Upper lobe of left lung (tissue), 6 donors: ENCODE results near the gene SLAMF9. TPM values are rescaled to one million over a fixed set of nuclear protein-coding genes. Genes with fewer than 3 reads are reported as not detected.
"Not testable (repeated sequence)": the region's sequence is repeated elsewhere in the genome, so short reads cannot be mapped to it uniquely, and the experiment has no call there.

Experiments
- ATAC-seq, 2 donors: fragments of 200-7000 bp; cut with Tn5 transposase; one replicate each; pipeline ENCODE4 v1.9.1; 2022; ENCODE audit warnings: mild to moderate bottlenecking in 2 of 2, moderate library complexity in 2 of 2; ENCODE audit not compliant: low FRiP score in 2 of 2
- DNase-seq, 2 donors: peaks; one replicate each; pipeline ENCODE4 v3.0.0-alpha.2; 2019 to 2020
- H3K27ac ChIP-seq, 4 donors: fragments of 200-600 bp; sonication (generic); one replicate each; pipeline ENCODE4 v1.5.1; 2016 to 2019
- H3K27me3 ChIP-seq, 4 donors: fragments of 200-600 bp; sonication (generic); one replicate each; pipeline ENCODE4 v1.5.1; 2017 to 2019
- H3K36me3 ChIP-seq, 4 donors: fragments of 200-600 bp; sonication (generic); one replicate each; pipeline ENCODE4 v1.5.1; 2016 to 2019
- H3K4me1 ChIP-seq, 4 donors: fragments of 200-600 bp; sonication (generic); one replicate each; pipeline ENCODE4 v1.5.1; 2018 to 2019
- H3K4me3 ChIP-seq, 4 donors: fragments of 200-600 bp; sonication (generic); one replicate each; pipeline ENCODE4 v1.5.1; 2017 to 2019; ENCODE audit warnings: mild to moderate bottlenecking in 2 of 4, moderate library complexity in 1 of 4
- H3K9me3 ChIP-seq, 4 donors: fragments of 200-600 bp; sonication (generic); one replicate each; pipeline ENCODE4 v1.5.1; 2018 to 2019
- EP300 ChIP-seq, 4 donors: sonication (generic); formaldehyde crosslinking; IDR thresholded peaks; one replicate each; pipeline ENCODE4 v1.5.1; 2017; ENCODE audit warnings: antibody characterized with exemption in 4 of 4, control low read depth in 2 of 4
- POLR2A ChIP-seq, 4 donors: fragments of 450-650 bp; IDR thresholded peaks; one replicate each; pipeline ENCODE4 v1.5.1; 2016 to 2017; ENCODE audit warnings: antibody characterized with exemption in 4 of 4, mild to moderate bottlenecking in 2 of 4
- POLR2AphosphoS5 ChIP-seq, 2 donors: sonication (generic); formaldehyde crosslinking; IDR thresholded peaks; one replicate each; pipeline ENCODE4 v1.5.1; 2017; ENCODE audit warnings: antibody characterized with exemption in 2 of 2
- WGBS, 2 donors: methylation state at CpG; one replicate each; pipeline ENCODE4 v1.1.5; 2017 to 2018; 5-methylcytosine and 5-hydroxymethylcytosine counted together
- total RNA-seq, 6 donors: library from RNA; depleted of rRNA in 4 of 6; stranded (reverse); fragments of >200 nt in 4 of 6; gene quantifications; one replicate each; pipeline versions ENCODE4 v1.1.0 to v1.2.1, GENCODE V29; 2016 to 2021
- TF ChIP-seq, protein P1 (sequence below), 6 experiments: fragments of 450-650 bp in 4 of 6; fragments of 200-600 bp in 2 of 6; sonication (generic) in 2 of 6; IDR thresholded peaks; one replicate each; pipeline ENCODE4 v1.5.1; 2016 to 2019; ENCODE audit warnings: antibody characterized with exemption in 6 of 6
- donor health status: DM: no; HTN: no; CAD: no; lungs with moderate emphysema.
- donor health status: DM: no; HTN: yes; CAD: no; lungs with severe emphysema.

Gene SLAMF9
- total RNA-seq, 6 donors from 2014 or later: 0.34 TPM; not detected in 5

- Histone ChIP-seq H3K9me3 (no peaks in the 10 kb centered on the region), H3K27me3 (no peaks in the 10 kb centered on the region), H3K27ac (peak overlapping the region; percentile 67 to 88 (median 82)), H3K4me3 (no peak overlapping the region), H3K36me3 (peaks cover 0 to 13% (median 5%) of the 10 kb centered on the region in 4 donors), H3K4me1 (peaks cover 37 to 69% (median 68%) of the 10 kb centered on the region in 4 donors)
- 60 to 68% methylated on average over 6 of the region's 6 CpGs for WGBS, 2 donors
- ATAC-seq: no peak
- TF ChIP-seq EP300 (IDR thresholded peaks at IDR 0.05) (no peak), POLR2A (IDR thresholded peaks at IDR 0.05) (no peak), POLR2AphosphoS5 (IDR thresholded peaks at IDR 0.05) (no peak)
- TF ChIP-seq, protein P1, sequence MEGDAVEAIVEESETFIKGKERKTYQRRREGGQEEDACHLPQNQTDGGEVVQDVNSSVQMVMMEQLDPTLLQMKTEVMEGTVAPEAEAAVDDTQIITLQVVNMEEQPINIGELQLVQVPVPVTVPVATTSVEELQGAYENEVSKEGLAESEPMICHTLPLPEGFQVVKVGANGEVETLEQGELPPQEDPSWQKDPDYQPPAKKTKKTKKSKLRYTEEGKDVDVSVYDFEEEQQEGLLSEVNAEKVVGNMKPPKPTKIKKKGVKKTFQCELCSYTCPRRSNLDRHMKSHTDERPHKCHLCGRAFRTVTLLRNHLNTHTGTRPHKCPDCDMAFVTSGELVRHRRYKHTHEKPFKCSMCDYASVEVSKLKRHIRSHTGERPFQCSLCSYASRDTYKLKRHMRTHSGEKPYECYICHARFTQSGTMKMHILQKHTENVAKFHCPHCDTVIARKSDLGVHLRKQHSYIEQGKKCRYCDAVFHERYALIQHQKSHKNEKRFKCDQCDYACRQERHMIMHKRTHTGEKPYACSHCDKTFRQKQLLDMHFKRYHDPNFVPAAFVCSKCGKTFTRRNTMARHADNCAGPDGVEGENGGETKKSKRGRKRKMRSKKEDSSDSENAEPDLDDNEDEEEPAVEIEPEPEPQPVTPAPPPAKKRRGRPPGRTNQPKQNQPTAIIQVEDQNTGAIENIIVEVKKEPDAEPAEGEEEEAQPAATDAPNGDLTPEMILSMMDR (IDR thresholded peaks at IDR 0.05): no peak
- peak in 1 of 2 donors; percentile 30 for DNase-seq
These were observed 42.5 kb downstream of the SLAMF9 start for GRCh38 chr1:159911326-159912070.

DNA sequence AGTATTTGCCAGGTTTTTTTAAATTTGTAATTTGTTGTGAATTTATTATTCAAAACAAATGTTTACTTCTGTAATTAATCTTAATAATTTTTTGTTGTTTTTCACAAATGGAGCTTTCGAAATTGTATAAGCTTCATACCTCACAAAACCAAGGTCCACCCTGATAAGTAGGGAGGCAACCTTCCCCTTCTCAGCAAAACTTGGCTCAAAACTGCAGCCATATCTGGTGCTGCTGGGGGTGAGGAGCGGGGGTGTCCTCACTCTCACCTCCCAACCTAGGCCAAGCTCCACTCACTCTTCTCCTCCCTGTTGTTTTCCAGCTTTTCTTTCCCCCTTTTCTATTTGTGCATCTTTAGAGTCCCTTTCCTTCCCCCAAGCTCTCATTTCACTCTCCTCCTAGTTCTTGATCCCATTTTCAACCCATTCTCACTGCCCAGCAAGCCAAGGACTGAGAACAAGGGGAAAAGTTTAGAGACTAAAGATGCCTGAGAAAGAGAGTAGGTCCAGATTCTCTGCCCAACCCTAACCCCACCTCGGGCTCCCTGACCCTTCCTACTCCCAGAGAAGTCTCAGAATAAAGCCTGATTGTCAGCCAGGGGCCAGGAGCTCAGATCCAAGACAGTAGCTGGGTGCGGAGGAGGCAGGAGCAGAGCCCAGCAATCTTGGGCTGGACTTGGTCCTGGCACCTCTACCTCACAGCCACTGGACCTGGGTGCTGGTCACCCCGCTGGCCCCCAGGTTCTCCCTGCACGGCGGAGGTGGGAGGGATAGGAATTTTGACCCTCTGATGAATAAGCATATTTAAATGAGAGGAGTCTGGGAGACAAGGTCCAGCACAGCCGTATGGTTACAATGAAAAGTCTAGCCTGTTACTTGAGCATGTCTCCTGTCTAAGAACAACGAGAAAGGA, 45.8 kb downstream of the SLAMF9 start:
- Histone ChIP-seq H3K4me3 (no peak overlapping the region), H3K27ac (peak overlapping the region in 2 of 4 donors; percentile 14 to 30), H3K9me3 (no peaks in the 10 kb centered on the region), H3K36me3 (no peaks in the 10 kb centered on the region), H3K4me1 (peaks cover 30 to 41% (median 38%) of the 10 kb centered on the region in 4 donors), H3K27me3 (no peaks in the 10 kb centered on the region)
- no peak for TF ChIP-seq POLR2AphosphoS5 (IDR thresholded peaks at IDR 0.05)
- TF ChIP-seq EP300 (IDR thresholded peaks at IDR 0.05): no peak
- TF ChIP-seq, protein P1 (IDR thresholded peaks at IDR 0.05): no peak
- no peak for TF ChIP-seq POLR2A (IDR thresholded peaks at IDR 0.05)
- DNase-seq: no peak
- WGBS, 2 donors: 84 to 89% methylated on average over 8 to 9 of the region's 9 CpGs
- ATAC-seq: no peak

DNA sequence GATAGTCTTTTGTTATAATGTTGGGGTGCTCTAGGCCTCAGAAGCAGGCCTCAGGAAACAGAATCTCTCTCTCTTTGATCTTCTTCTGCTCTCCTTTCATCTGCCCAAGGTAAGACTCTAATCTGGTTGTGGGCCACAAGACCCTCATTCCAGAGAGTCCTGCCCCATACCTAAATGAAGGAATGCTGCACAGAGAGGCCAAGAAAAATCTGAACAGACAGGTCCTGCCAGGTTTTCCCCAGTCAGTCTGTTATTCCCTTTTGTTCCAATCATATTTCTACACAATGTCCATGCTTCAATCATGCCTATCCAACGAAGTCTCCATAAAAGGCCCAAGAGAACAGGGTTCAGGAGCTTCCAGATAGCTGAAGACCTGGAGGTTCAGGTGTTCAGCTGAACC, 47.1 kb downstream of the SLAMF9 start:
- Histone ChIP-seq H3K27me3 (no peaks in the 10 kb centered on the region), H3K27ac (no peak overlapping the region), H3K9me3 (no peaks in the 10 kb centered on the region), H3K4me3 (no peak overlapping the region), H3K36me3 (no peaks in the 10 kb centered on the region), H3K4me1 (peaks cover 24 to 28% (median 26%) of the 10 kb centered on the region in 4 donors)
- DNase-seq (no peak), ATAC-seq (no peak)
- TF ChIP-seq, protein P1 (IDR thresholded peaks at IDR 0.05): no peak
- TF ChIP-seq POLR2A (IDR thresholded peaks at IDR 0.05) (no peak), EP300 (IDR thresholded peaks at IDR 0.05) (no peak), POLR2AphosphoS5 (IDR thresholded peaks at IDR 0.05) (no peak)
- 42 to 74% methylated on average over 1 of the region's 1 CpG for WGBS, 2 donors

- not testable (repeated sequence) for DNase-seq, H3K36me3 ChIP-seq, ATAC-seq, H3K4me3 ChIP-seq, H3K9me3 ChIP-seq, H3K27ac ChIP-seq, H3K27me3 ChIP-seq
- 69 to 84% methylated on average over 3 of the region's 3 CpGs for WGBS, 2 donors
- peaks cover 10 to 19% (median 18%) of the 10 kb centered on the region in 4 donors for H3K4me1 ChIP-seq
These were observed 50.0 kb downstream of the SLAMF9 start for GRCh38 chr1:159904036-159904435.

GRCh38 chr1:159902541-159902940, 51.5 kb downstream of the SLAMF9 start:
- no peaks in the 10 kb centered on the region for H3K36me3 ChIP-seq
- TF ChIP-seq EP300 (IDR thresholded peaks at IDR 0.05) (no peak), POLR2A (IDR thresholded peaks at IDR 0.05) (no peak), POLR2AphosphoS5 (IDR thresholded peaks at IDR 0.05) (no peak)
- TF ChIP-seq, protein P1 (IDR thresholded peaks at IDR 0.05): no peak
- DNase-seq (peak in 1 of 2 donors; percentile 10), ATAC-seq (no peak)
- 55 to 98% methylated on average over 3 of the region's 3 CpGs for WGBS, 2 donors
- H3K9me3 ChIP-seq: no peaks in the 10 kb centered on the region
- H3K27ac ChIP-seq: no peak overlapping the region
- H3K4me3 ChIP-seq: no peak overlapping the region
- no peaks in the 10 kb centered on the region for H3K27me3 ChIP-seq
- H3K4me1 ChIP-seq: peaks cover 10 to 20% (median 19%) of the 10 kb centered on the region in 4 donors
